Measurements from ENCODE around the gene POLR2I.
A peak's percentile ranks its signal among the peaks of the same experiment; 100 is the strongest.

POLR2I gene

DNA sequence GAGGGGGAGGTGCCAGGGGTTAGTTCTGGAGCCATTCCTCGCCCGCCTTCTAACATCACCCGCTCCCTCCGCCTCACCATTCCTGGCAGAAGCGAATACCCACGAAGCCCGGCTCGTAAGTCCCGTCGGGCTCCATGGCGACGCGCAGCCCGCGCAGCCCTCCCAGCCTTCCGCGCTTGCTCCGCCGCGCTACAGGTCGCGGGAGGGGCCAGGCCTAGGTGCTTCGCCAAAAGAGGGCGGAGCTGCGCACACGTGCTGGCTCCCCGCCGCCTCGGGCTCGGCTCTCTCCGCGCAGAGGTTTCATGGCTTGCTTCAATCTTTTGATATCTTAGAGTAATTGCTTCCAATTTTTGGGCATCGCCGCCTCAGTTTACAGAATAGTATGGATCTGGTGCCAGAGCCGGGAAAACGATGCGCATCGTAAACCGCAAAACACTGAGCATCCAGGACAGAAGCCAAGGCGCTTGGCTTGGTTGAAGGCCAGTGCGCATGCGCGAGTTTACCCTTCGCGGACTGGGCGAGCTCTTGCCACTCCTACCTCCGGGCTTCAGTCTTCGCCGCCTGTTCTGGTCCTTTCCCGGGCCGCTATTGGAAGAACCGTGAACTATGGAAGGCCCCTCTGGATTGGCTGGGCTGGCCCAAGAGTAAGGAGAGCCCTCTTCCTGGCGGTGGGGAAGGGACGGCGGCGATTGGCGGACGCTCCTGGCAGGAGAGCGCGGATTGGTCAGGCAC, at the start of gene POLR2I (continued):
- TF ChIP-seq ZXDB (tag by site-specific recombination; IDR thresholded peaks at IDR 0.05) (peak; percentile 92), ZNF24 (tag by site-specific recombination; IDR thresholded peaks at IDR 0.05) (peak; percentile 88), ZNF513 (tag by site-specific recombination; IDR thresholded peaks at IDR 0.05) (no peak), ZNF202 (tag by site-specific recombination; IDR thresholded peaks at IDR 0.05; ENCODE audit: borderline replicate concordance) (no peak), KLF7 (tag by site-specific recombination; IDR thresholded peaks at IDR 0.05; ENCODE audit: borderline replicate concordance) (peak; percentile 92), ZNF121 (tag by site-specific recombination; IDR thresholded peaks at IDR 0.05) (0 out of 2 replicates have a peak, but pooled peaks have one; percentile 51), ZNF138 (tag by site-specific recombination; IDR thresholded peaks at IDR 0.05; ENCODE audit: borderline replicate concordance) (no peak), SCRT2 (tag by site-specific recombination; IDR thresholded peaks at IDR 0.05) (peak; percentile 100), KLF17 (tag by site-specific recombination; IDR thresholded peaks at IDR 0.05) (peak; percentile 98), KLF1 (tag by site-specific recombination; IDR thresholded peaks at IDR 0.05) (peak; percentile 90), ZNF37A (tag by site-specific recombination; IDR thresholded peaks at IDR 0.05) (no peak), ZNF747 (tag by site-specific recombination; IDR thresholded peaks at IDR 0.05) (no peak), ZFHX2 (tag by site-specific recombination; conservative IDR thresholded peaks at IDR 0.05) (peak; percentile 5; the same call in 1 of the 2 replicates), ZBTB7A (tag by site-specific recombination; IDR thresholded peaks at IDR 0.05; ENCODE audit: low read depth) (peak; percentile 88; the same call in 1 of the 2 replicates), ZNF610 (tag by site-specific recombination; IDR thresholded peaks at IDR 0.05; ENCODE audit: borderline replicate concordance) (peak; percentile 90), KLF10 (tag by site-specific recombination; IDR thresholded peaks at IDR 0.05) (peak; percentile 90), ZNF169 (tag by site-specific recombination; IDR thresholded peaks at IDR 0.05) (peak; percentile 4; the same call in 1 of the 2 replicates), KLF9 (tag by site-specific recombination; IDR thresholded peaks at IDR 0.05; ENCODE audit: low read depth) (peak; percentile 97), GLIS1 (tag by site-specific recombination; IDR thresholded peaks at IDR 0.05) (peak; percentile 41; the same call in 1 of the 2 replicates), ZNF391 (tag by site-specific recombination; IDR thresholded peaks at IDR 0.05; ENCODE audit: borderline replicate concordance, low read depth) (peak; percentile 68; the same call in 1 of the 2 replicates), PRDM2 (tag by site-specific recombination; IDR thresholded peaks at IDR 0.05; ENCODE audit: borderline replicate concordance) (no peak), ZNF501 (tag by site-specific recombination; IDR thresholded peaks at IDR 0.05) (peak; percentile 98), ZNF530 (tag by site-specific recombination; IDR thresholded peaks at IDR 0.05; ENCODE audit: low read depth) (no peak), ELK4 (IDR thresholded peaks at IDR 0.05; ENCODE audit: borderline replicate concordance, low read depth, low read length) (no peak), ZNF639 (tag by site-specific recombination; IDR thresholded peaks at IDR 0.05) (peak; percentile 90), KLF8 (tag by site-specific recombination; IDR thresholded peaks at IDR 0.05) (peak; percentile 97), ZNF561 (tag by site-specific recombination; IDR thresholded peaks at IDR 0.05; ENCODE audit: borderline replicate concordance) (peak; percentile 98; the same call in 1 of the 2 replicates)
